Transverse colon (tissue), 4 donors: ENCODE data around the gene B4GALNT3. TPM values are rescaled to one million over a fixed set of nuclear protein-coding genes. Genes with fewer than 3 reads are reported as not detected.

ENCODE experiments used
- DNase-seq: peaks from one replicate; pipeline ENCODE4 v3.0.0-alpha.2; 2019
- H3K27ac ChIP-seq, 4 donors: fragments of 200-600 bp; sonication (generic); 2 replicates each; pipeline ENCODE4 v1.5.1; 2016 to 2018; ENCODE audit warnings: inconsistent platforms in 4 of 4
- H3K27me3 ChIP-seq: fragments of 200-600 bp; sonication (generic); 2 replicates; pipeline ENCODE4 v1.5.1; 2017; ENCODE audit warnings: inconsistent platforms
- H3K36me3 ChIP-seq, 4 donors: fragments of 200-600 bp; sonication (generic); 2 replicates each; pipeline ENCODE4 v1.5.1; 2017 to 2019; ENCODE audit warnings: inconsistent platforms in 4 of 4
- H3K4me1 ChIP-seq, 4 donors: fragments of 200-600 bp; sonication (generic); 2 replicates each; pipeline ENCODE4 v1.5.1; 2017 to 2020; ENCODE audit warnings: inconsistent platforms in 4 of 4
- H3K4me3 ChIP-seq, 4 donors: fragments of 200-600 bp; sonication (generic); 1 replicate in 1 of 4; 2 replicates in 3 of 4; pipeline versions ENCODE4 v1.5.1 to v1.6.1; 2017 to 2019; ENCODE audit warnings: inconsistent platforms in 4 of 4
- H3K9me3 ChIP-seq, 2 donors: fragments of 200-600 bp; sonication (generic); 2 replicates each; pipeline ENCODE4 v1.5.1; 2017 to 2019; ENCODE audit warnings: inconsistent platforms in 2 of 2
- CTCF ChIP-seq, 5 experiments: fragments of 200-600 bp in 3 of 5; fragments of 450-650 bp in 2 of 5; sonication (generic) in 3 of 5; IDR thresholded peaks; 1 replicate in 2 of 5; 2 replicates in 3 of 5; pipeline ENCODE4 v1.5.1; 2016 to 2017; ENCODE audit warnings: antibody characterized with exemption in 5 of 5, inconsistent platforms in 3 of 5, mild to moderate bottlenecking in 2 of 5, moderate library complexity in 1 of 5
- EP300 ChIP-seq: sonication (generic); formaldehyde crosslinking; IDR thresholded peaks from one replicate; pipeline ENCODE4 v1.6.1; 2017; ENCODE audit warnings: antibody characterized with exemption, low read depth
- POLR2A ChIP-seq: fragments of 450-650 bp; IDR thresholded peaks from one replicate; pipeline ENCODE4 v1.6.1; 2016; ENCODE audit warnings: antibody characterized with exemption, mild to moderate bottlenecking, moderate library complexity
- POLR2AphosphoS5 ChIP-seq, 3 donors: sonication (generic); formaldehyde crosslinking; IDR thresholded peaks; one replicate each; pipeline ENCODE4 v1.6.1; 2016; ENCODE audit warnings: antibody characterized with exemption in 3 of 3
- WGBS, 2 donors: methylation state at CpG; one replicate each; pipeline ENCODE4 v1.1.5; 2018; ENCODE audit warnings: low coverage in 1 of 2; 5-methylcytosine and 5-hydroxymethylcytosine counted together
- in situ Hi-C, 4 donors: fragments of 200-750 bp; cut with MboI; loops; one replicate each; pipeline versions ENCODE4 v1.15.0 to v1.15.1; 2017; ENCODE audit warnings: low sequenced_read_pairs in 3 of 4, low pct_ligation_motif_present in 1 of 4, low pct_unique_long_range_greater_than_20kb in 1 of 4
- intact Hi-C: fragments of 100-400 bp; cut with DNase I; formaldehyde crosslinking; loops from one replicate; pipeline ENCODE4 v1.15.1; 2023; ENCODE audit warnings: low total_unique reads
- total RNA-seq, 4 donors: library from RNA; depleted of rRNA; stranded (reverse); fragments of >200 nt; gene quantifications; one replicate each; pipeline ENCODE4 v1.1.0, GENCODE V29; 2016

B4GALNT3 gene
- total RNA-seq, 4 donors from 2014 or later: 49.8 to 166 (median 93.4) TPM

GRCh38 chr12:561908-562593, 102.3 kb downstream of the B4GALNT3 start:
- Histone ChIP-seq H3K4me3 (no peak overlapping the region), H3K4me1 (no peaks in the 10 kb centered on the region), H3K27ac (peak overlapping the region in 2 of 4 donors; percentile 12 to 32), H3K36me3 (no peaks in the 10 kb centered on the region), H3K27me3 (no peaks in the 10 kb centered on the region), H3K9me3 (no peaks in the 10 kb centered on the region)
- WGBS, 2 donors: 68 to 71% methylated on average over 2 to 19 of the region's 19 CpGs
- TF ChIP-seq POLR2AphosphoS5 (IDR thresholded peaks at IDR 0.05): peak in 1 of 3 donors; percentile 45
- TF ChIP-seq POLR2A: peak; percentile 19
- no peak for TF ChIP-seq CTCF (IDR thresholded peaks at IDR 0.05)
- no peak for TF ChIP-seq EP300
- no peak for DNase-seq
- intact Hi-C loops (no loop called here), in situ Hi-C loops (loop anchor here in 2 of 4 donors (10.0 to 25.0 kb wide), 3 partner anchors 250 to 383 kb away; partner anchors contain the start of gene RAD52 (in 2 of the 2))

GRCh38 chr12:562634-563033, 102.9 kb downstream of the B4GALNT3 start:
- Histone ChIP-seq H3K27ac (peak overlapping the region in 2 of 4 donors; percentile 17 to 32), H3K9me3 (no peaks in the 10 kb centered on the region), H3K27me3 (no peaks in the 10 kb centered on the region), H3K4me3 (no peak overlapping the region), H3K36me3 (no peaks in the 10 kb centered on the region), H3K4me1 (peaks cover 0 to 1% (median under 1%) of the 10 kb centered on the region in 4 donors)
- in situ Hi-C loops (loop anchor here in 2 of 4 donors (10.0 to 25.0 kb wide), 3 partner anchors 250 to 382 kb away; partner anchors contain the start of gene RAD52 (in 2 of the 2)), intact Hi-C loops (no loop called here)
- WGBS, 2 donors: 84% methylated on average over 12 of the region's 12 CpGs; no CpG with 5 or more reads in 1 of the 2 donors
- no peak for DNase-seq
- TF ChIP-seq POLR2A (no peak), POLR2AphosphoS5 (IDR thresholded peaks at IDR 0.05) (no peak), EP300 (no peak), CTCF (IDR thresholded peaks at IDR 0.05) (no peak)

GRCh38 chr12:563250-563781, 103.6 kb downstream of the B4GALNT3 start:
- no peak for TF ChIP-seq POLR2AphosphoS5 (IDR thresholded peaks at IDR 0.05)
- no peak for TF ChIP-seq POLR2A
- no peak for TF ChIP-seq EP300
- TF ChIP-seq CTCF (IDR thresholded peaks at IDR 0.05): no peak
- Histone ChIP-seq H3K9me3 (no peaks in the 10 kb centered on the region), H3K27me3 (no peaks in the 10 kb centered on the region), H3K4me3 (no peak overlapping the region), H3K36me3 (no peaks in the 10 kb centered on the region), H3K4me1 (peaks cover 0 to 8% (median 2%) of the 10 kb centered on the region in 4 donors), H3K27ac (peak overlapping the region in 3 of 4 donors; percentile 9 to 32 (median 17))
- 54 to 60% methylated on average over 2 to 8 of the region's 8 CpGs for WGBS, 2 donors
- in situ Hi-C loops (loop anchor here in 2 of 4 donors (10.0 to 25.0 kb wide), 3 partner anchors 249 to 381 kb away; partner anchors contain the start of gene RAD52 (in 2 of the 2)), intact Hi-C loops (no loop called here)
- DNase-seq: no peak

GRCh38 chr12:563787-564298, 104.1 kb downstream of the B4GALNT3 start:
- Histone ChIP-seq H3K4me1 (peaks cover 0 to 13% (median 5%) of the 10 kb centered on the region in 4 donors), H3K27ac (peak overlapping the region in 1 of 4 donors; percentile 17), H3K9me3 (no peaks in the 10 kb centered on the region), H3K27me3 (no peaks in the 10 kb centered on the region), H3K4me3 (no peak overlapping the region), H3K36me3 (no peaks in the 10 kb centered on the region)
- DNase-seq: no peak
- TF ChIP-seq POLR2AphosphoS5 (IDR thresholded peaks at IDR 0.05) (no peak), CTCF (IDR thresholded peaks at IDR 0.05) (no peak), EP300 (no peak), POLR2A (no peak)
- in situ Hi-C loops: loop anchor here in 2 of 4 donors (10.0 to 25.0 kb wide), 3 partner anchors 248 to 381 kb away; partner anchors contain the start of gene RAD52 (in 2 of the 2)
- WGBS, 2 donors: 49 to 77% methylated on average over 5 to 7 of the region's 7 CpGs
- intact Hi-C loops: no loop called here
